Measurements from ENCODE around the gene CGREF1.

DNA sequence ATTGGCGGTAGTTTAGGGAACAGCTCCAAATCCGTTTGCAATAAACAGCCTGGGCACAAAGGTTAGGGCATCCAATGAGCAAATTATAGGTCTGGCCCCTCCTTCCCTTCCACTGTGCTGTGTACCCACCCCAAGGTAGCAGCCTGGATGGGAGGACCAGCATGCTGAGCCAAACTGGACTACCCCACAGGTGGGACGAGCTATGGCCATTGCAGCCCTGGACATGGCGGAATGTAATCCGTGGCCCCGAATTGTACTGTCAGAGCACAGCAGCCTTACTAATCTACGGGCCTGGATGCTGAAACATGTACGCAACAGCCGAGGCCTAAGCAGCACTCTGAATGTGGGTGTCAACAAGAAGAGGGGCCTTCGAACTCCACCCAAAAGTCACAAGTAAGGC is 60.7 kb downstream of the CGREF1 start:
- TF ChIP-seq, protein P1, sequence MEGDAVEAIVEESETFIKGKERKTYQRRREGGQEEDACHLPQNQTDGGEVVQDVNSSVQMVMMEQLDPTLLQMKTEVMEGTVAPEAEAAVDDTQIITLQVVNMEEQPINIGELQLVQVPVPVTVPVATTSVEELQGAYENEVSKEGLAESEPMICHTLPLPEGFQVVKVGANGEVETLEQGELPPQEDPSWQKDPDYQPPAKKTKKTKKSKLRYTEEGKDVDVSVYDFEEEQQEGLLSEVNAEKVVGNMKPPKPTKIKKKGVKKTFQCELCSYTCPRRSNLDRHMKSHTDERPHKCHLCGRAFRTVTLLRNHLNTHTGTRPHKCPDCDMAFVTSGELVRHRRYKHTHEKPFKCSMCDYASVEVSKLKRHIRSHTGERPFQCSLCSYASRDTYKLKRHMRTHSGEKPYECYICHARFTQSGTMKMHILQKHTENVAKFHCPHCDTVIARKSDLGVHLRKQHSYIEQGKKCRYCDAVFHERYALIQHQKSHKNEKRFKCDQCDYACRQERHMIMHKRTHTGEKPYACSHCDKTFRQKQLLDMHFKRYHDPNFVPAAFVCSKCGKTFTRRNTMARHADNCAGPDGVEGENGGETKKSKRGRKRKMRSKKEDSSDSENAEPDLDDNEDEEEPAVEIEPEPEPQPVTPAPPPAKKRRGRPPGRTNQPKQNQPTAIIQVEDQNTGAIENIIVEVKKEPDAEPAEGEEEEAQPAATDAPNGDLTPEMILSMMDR (IDR thresholded peaks at IDR 0.05): no peak
- TF ChIP-seq POLR2AphosphoS5 (IDR thresholded peaks at IDR 0.05): no peak

Data from sigmoid colon (tissue), 4 donors.